ENCODE results near the gene LRP2BP. TPM values are rescaled to one million over a fixed set of nuclear protein-coding genes. Genes with fewer than 3 reads are reported as not detected.

Gene LRP2BP
- polyA plus RNA-seq, 1 experiment, result 0.13 TPM

DNA sequence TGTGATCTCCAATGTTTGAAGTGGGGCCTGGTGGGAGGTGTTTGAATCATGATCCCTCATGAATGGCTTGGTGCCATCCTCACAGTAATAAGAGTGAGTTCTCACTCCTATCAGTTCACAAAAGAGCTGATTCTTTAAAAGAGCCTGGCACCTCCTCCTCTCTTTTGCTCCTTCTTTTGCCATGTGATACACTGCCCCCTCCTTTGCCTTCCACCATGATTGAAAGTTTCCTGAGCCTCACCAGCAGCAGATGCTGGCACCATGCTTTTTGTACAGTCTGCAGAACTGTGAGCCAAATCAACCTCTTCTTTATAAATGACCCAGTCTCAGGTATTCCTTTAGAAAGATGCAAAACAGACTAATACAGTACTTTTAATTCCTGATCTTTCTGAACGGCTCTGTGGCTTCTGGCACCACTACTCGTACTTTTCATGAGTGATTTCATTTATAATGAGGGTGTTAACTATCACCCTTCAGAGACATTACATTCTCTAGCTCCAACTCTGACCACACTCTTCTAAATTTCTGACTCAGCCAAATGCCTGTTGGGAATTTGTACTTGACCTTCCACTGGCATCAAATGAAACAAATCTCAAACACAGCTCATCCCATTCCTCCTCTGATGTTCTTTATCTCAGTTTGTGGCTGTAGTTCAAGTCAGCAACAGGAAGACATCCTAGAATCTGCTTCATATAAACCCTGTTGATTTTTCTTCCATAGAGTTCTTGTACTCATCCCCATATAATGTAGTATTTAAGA, 25.8 kb upstream of the LRP2BP start:
- CTCF ChIA-PET, result no interaction called here
- Histone ChIP-seq H3K4me3 (ENCODE audit: low read depth, low read length) (no peak overlapping the region), H3K36me3 (ENCODE audit: control insufficient read depth, insufficient read depth, low read length) (peaks cover 2% of the 10 kb centered on the region; the same call in 1 of the 2 replicates), H3K27me3 (ENCODE audit: control insufficient read depth, insufficient read depth, low read length) (no peaks in the 10 kb centered on the region)
- DNase-seq (ENCODE audit: low read depth), result peak; percentile 10
- POLR2A ChIA-PET, result no interaction called here
- TF ChIP-seq CTCF (IDR thresholded peaks at IDR 0.05; ENCODE audit: insufficient read depth, low read depth, low read length), result no peak

GRCh38 chr4:185416955-185417354, 21.2 kb upstream of the LRP2BP start:
- no peak for TF ChIP-seq CTCF (IDR thresholded peaks at IDR 0.05; ENCODE audit: insufficient read depth, low read depth, low read length)
- CTCF ChIA-PET, result no interaction called here

DNA sequence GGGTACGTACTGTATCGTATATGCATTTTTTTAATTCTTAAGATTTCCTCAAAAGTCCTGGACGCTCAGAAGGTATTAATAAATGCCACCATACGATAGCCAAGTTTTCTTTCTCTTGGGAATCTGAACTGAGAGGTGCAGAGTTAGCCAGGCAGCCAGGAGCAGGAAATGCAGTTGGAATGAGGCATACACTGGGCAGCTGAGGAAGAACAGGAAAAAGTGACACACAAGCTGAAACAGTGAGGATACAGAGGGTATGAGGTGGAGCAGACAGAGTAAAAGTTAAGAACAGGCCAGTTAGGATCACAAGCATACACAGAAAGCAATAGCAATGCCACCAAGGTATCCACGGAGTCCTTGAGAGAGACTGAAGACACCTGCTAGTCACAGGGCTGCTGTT, 16.7 kb upstream of the LRP2BP start:
- POLR2A ChIA-PET, result no interaction called here
- peaks cover 3% of the 10 kb centered on the region; the same call in 1 of the 2 replicates for H3K36me3 ChIP-seq (ENCODE audit: control insufficient read depth, insufficient read depth, low read length)

More at GRCh38 chr4:185416955-185417354, 21.2 kb upstream of the LRP2BP start:
- DNase-seq (ENCODE audit: low read depth), result no peak
- POLR2A ChIA-PET, result no interaction called here
- Histone ChIP-seq H3K36me3 (ENCODE audit: control insufficient read depth, insufficient read depth, low read length) (peaks cover 4% of the 10 kb centered on the region), H3K27me3 (ENCODE audit: control insufficient read depth, insufficient read depth, low read length) (no peaks in the 10 kb centered on the region), H3K4me3 (ENCODE audit: low read depth, low read length) (no peak overlapping the region)

DNA sequence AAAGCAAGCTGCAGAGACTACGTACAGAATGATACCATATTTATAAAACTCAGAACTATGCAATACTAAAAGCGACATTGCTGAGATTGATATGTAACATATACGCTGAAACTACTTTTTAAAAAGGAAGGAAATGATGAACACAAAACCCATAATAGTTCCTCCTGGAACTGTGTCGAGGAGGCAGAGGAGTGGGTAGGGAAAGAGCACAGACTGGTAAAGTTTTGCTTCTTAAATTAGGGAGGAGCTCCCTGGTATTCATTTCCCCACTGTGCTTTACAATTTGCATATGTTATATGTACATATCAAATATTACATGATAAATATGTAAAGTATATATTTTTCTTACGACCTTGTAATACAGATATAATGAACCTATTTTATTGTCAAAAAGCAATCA, 16.1 kb upstream of the LRP2BP start:
- Histone ChIP-seq H3K27me3 (ENCODE audit: control insufficient read depth, insufficient read depth, low read length) (no peaks in the 10 kb centered on the region), H3K4me3 (ENCODE audit: low read depth, low read length) (no peak overlapping the region), H3K36me3 (ENCODE audit: control insufficient read depth, insufficient read depth, low read length) (peaks cover 2% of the 10 kb centered on the region; the same call in 1 of the 2 replicates)
- CTCF ChIA-PET, result interaction anchor here (1.1 kb wide), 1 partner anchor 15 kb away, joined by 3 read pairs; a partner anchor contains a TSS
- no peak for TF ChIP-seq CTCF (IDR thresholded peaks at IDR 0.05; ENCODE audit: insufficient read depth, low read depth, low read length)
- no peak for DNase-seq (ENCODE audit: low read depth)
- POLR2A ChIA-PET, result no interaction called here

More for the DNA sequence above, 16.7 kb upstream of the LRP2BP start:
- H3K27me3 ChIP-seq (ENCODE audit: control insufficient read depth, insufficient read depth, low read length), result no peaks in the 10 kb centered on the region
- CTCF ChIA-PET, result interaction anchor here (0.9 to 1.1 kb wide), 2 partner anchors 14 to 609 kb away, joined by 3 to 4 read pairs; a partner anchor contains a TSS
- no peak for DNase-seq (ENCODE audit: low read depth)
- H3K4me3 ChIP-seq (ENCODE audit: low read depth, low read length), result no peak overlapping the region
- TF ChIP-seq CTCF (IDR thresholded peaks at IDR 0.05; ENCODE audit: insufficient read depth, low read depth, low read length), result no peak

DNA sequence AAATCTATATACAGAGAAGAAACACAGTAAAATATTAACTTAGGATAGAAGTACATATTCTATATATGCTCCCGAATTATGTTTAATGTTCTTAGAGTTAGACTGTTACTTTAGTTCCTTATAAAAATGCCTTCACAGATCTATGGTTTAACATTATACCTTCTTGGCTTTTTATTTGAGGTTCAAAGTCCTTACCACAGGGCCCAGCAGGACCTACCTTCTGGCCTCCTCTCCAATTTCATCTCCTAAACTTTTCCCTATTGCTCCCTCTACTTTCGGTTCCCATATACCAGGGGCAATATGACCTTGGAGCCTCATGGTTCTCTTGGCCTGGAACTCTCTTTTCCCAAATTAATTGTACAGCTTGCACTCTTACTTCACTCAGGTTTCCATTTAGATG, 12.7 kb upstream of the LRP2BP start:
- ChIA-PET POLR2A (no interaction called here), CTCF (no interaction called here)
- no peaks in the 10 kb centered on the region for H3K27me3 ChIP-seq (ENCODE audit: control insufficient read depth, insufficient read depth, low read length)
- no peak for TF ChIP-seq CTCF (IDR thresholded peaks at IDR 0.05; ENCODE audit: insufficient read depth, low read depth, low read length)
- no peak overlapping the region for H3K4me3 ChIP-seq (ENCODE audit: low read depth, low read length)
- peaks cover 2% of the 10 kb centered on the region; the same call in 1 of the 2 replicates for H3K36me3 ChIP-seq (ENCODE audit: control insufficient read depth, insufficient read depth, low read length)
- no peak for DNase-seq (ENCODE audit: low read depth)

Measured in BJ (cell line).